NCI-H1436 (cell line): ENCODE results near the gene NAIF1.
A peak's percentile ranks its signal among the peaks of the same experiment; 100 is the strongest.
"Not testable (repeated sequence)": the region's sequence is repeated elsewhere in the genome, so short reads cannot be mapped to it uniquely, and the experiment has no call there.

Source experiments
- DNase-seq: peaks from one replicate; lab custom pipeline; 2025; lab: John Stamatoyannopoulos, UW

Gene NAIF1, protein sequence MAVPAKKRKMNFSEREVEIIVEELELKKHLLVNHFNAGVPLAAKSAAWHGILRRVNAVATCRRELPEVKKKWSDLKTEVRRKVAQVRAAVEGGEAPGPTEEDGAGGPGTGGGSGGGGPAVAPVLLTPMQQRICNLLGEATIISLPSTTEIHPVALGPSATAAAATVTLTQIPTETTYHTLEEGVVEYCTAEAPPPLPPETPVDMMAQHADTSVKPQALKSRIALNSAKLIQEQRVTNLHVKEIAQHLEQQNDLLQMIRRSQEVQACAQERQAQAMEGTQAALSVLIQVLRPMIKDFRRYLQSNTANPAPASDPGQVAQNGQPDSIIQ

DNA sequence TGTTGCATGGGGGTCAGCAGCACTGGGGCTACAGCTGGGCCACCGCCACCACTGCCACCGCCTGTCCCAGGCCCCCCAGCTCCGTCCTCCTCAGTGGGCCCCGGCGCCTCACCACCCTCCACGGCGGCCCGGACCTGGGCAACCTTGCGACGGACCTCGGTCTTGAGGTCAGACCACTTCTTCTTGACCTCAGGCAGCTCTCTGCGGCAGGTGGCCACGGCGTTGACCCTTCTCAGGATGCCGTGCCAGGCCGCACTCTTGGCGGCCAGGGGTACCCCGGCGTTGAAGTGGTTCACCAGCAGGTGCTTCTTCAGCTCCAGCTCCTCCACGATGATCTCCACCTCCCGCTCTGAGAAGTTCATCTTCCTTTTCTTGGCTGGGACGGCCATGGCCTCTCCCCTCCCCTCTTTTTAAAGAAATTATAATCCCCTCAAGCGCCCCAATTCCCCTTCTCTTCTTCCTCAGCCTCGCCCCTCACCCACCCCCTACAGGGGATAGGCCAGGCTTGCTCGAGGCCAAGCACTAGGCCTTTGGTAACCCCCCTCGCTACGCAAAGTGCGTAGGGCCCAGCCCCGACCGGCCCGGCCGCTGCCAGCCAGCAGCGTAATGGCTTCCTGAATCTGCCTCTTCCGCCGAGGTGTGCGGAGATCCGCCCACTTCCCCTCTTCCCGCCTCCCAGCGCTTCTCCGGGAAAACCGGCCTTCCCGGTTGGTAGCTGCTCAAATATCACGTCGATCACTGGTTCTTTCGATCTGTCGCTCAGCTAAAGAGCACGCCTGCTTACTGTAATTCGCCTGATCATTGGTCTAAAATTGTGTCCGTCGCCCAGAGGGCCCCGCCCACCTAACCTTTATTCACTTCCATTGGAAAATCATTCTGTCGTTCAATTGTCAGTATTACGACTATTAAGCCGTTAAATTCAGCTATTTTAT is at the start of gene NAIF1:
TSS of gene NAIF1 (minus strand) at position 608 of the 932 bp plus-strand sequence. CDS start at position 389, 219 bp downstream.
- DNase-seq: peak; percentile 99

DNA sequence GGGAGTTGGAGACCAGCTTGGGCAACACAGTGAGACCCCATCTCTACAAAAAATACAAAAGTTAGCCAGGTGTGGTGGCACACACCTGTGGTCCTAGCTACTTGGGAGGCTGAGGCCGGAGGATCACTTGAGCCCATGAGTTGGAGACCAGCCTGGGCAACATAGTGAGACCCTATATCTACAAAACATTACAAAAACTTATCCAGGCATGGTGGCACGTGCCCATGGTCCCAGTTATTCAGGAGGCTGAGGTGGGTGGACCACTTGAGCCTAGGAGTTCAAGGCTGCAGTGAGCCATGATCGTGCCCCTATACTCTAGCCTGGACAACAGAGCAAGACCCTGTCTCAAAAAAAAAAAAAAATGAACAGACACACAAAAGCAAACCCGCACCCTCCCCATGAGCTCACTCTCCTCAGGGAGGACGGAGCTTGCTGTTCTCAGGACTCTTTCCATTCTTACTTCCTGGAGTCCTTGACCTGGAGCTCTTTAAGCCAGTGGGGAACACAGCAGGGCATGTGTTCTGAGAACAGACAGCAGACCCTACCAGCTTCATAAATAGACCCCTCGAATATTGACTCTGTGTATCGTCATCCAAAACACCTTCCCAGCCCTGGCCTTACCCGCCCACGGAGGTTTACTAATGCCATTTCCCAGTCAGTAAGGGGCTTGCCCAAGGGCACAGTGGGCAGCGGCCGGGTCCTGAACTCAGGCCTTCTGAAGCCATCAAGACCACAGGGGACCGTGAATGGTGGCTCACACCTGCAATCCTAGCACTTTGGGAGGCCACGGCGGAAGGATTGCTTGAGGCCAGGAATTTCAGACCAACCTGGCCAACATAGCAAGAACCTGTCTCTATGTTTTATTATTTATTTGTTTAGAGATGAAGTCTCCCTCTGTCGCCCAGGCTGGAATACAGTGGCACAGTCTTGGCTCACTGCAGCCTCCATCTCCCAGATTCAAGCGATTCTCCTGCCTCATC is 49.3 kb upstream of the NAIF1 start:
- no peak for DNase-seq

DNA sequence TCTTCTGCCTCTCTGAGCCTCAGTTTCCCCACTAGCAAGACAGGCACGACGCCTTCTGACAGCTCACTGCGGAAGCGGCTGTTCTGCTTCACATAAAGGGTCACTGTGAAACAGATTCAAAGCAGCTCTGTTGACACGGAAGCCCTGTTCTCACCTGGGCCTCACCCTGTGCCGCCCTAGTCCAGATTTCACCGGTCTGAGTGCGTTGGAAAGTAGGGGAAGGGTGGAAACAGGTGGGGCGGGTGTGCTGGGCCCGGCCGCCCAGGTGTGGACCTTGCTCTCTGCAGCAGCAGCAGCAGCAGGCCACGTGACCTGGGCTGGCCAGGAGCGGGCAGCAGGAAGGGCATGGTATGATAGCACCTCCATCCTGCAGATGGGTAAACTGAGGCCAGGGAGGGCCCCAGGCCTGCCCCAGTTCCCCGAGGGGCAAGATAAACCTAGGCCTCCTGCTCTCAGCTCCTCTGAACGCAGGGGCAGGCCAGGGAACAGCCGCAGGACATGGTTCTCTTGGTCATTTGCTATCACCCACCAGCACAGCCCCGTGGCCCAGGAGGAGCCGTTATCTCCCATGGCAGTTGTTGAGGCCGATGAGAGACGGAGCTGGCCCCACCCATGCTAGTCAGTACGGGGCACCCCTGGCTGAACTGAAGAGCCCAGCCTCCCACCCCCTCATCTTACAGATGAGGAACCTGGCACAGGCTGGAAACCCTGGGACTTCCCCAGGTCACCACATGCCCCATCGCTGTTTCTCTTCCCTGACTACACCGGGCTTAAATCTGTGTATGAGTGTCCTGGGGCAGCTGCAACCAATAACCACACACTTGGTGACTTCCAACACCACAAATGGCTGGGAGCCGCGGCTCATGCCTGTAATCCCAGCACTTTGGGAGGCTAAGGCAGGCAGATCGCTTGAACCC is 48.3 kb upstream of the NAIF1 start:
- no peak for DNase-seq

- DNase-seq: no peak
These were observed 47.4 kb upstream of the NAIF1 start for GRCh38 chr9:128114326-128115186.

DNA sequence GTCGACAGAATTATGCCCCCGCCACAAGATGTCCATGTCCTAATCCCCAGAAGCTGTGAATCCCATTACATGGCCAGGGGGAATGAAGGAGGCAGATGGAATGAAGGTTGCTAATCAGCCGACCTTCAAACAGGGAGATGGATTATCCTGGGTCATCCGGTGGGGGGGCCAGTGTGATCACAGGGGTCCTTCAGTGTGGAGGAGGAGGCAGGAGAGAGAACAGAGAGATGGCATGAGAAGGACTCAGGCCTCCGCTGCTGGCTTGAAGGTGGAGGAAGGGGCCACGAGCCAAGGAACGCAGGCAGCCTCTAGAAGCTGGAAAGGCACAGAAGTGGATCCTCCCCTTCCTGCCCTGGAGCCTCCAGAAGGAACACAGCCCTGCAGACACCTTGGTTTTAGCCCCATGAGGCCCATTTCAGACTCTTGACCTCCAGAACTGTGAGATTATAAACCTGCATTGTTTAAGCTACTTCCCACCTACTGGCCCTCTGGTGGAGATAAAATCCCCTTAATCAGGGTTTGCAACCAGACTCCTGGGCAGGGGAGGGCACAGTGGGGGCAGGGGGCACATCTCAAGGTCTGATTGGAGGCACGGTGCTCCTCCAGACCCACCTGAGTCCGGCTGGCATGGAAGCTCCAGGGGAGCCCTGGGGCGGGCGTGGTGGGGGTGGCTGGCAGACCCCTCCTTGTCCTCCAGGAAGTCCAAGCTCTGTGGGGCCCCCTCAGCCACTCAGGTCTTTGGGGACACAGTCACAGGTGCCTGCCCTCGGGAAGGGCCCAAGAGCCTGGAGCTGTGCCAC is 46.6 kb upstream of the NAIF1 start:
- no peak for DNase-seq

GRCh38 chr9:128111726-128112125 is 44.6 kb upstream of the NAIF1 start:
- DNase-seq: not testable (repeated sequence)

- no peak for DNase-seq
These were observed 42.1 kb upstream of the NAIF1 start for GRCh38 chr9:128109050-128109709.

GRCh38 chr9:128108269-128109049 is 41.3 kb upstream of the NAIF1 start:
- DNase-seq: no peak

DNA sequence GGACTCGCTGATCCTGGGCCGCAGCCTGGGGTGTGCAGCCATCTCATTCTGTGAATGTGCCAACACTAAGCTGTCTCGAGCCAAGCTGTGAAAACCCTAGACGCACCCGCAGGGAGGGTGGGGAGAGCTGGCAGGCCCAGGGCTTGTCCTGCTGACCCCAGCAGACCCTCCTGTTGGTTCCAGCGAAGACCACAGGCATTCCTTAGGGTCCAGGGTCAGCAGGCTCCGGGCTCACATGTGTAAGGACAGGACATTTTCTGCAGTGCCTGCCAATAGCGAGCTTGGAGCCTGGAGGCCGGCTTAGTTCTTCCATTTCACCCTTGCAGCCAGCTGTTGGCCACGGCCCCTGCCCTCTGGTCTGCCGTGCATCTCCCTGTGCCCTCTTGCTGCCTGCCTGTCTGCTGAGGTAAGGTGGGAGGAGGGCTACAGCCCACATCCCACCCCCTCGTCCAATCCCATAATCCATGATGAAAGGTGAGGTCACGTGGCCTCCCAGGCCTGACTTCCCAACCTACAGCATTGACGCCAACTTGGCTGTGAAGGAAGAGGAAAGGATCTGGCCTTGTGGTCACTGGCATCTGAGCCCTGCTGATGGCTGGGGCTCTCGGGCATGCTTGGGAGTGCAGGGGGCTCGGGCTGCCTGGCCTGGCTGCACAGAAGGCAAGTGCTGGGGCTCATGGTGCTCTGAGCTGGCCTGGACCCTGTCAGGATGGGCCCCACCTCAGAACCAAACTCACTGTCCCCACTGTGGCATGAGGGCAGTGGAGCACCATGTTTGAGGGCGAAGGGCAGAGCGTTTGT is 40.5 kb upstream of the NAIF1 start:
- DNase-seq: no peak

DNA sequence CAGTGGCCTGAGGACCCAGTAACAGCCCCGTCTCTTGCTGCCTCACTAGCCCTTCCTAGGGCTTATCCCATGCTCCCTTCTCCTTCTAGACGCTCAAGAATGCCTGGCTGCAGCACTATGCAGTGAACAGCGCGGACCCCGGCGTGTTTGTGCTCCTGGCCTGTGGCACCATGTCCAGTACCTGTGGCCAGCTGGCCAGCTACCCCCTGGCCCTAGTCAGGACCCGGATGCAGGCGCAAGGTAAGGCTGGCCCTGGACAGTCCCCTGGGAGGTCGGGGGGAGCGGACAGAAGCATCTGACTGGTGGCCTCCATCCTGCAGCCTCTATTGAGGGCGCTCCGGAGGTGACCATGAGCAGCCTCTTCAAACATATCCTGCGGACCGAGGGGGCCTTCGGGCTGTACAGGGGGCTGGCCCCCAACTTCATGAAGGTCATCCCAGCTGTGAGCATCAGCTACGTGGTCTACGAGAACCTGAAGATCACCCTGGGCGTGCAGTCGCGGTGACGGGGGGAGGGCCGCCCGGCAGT is 39.9 kb upstream of the NAIF1 start:
- DNase-seq: no peak

GRCh38 chr9:128106181-128106939 is 39.2 kb upstream of the NAIF1 start:
- no peak for DNase-seq

DNA sequence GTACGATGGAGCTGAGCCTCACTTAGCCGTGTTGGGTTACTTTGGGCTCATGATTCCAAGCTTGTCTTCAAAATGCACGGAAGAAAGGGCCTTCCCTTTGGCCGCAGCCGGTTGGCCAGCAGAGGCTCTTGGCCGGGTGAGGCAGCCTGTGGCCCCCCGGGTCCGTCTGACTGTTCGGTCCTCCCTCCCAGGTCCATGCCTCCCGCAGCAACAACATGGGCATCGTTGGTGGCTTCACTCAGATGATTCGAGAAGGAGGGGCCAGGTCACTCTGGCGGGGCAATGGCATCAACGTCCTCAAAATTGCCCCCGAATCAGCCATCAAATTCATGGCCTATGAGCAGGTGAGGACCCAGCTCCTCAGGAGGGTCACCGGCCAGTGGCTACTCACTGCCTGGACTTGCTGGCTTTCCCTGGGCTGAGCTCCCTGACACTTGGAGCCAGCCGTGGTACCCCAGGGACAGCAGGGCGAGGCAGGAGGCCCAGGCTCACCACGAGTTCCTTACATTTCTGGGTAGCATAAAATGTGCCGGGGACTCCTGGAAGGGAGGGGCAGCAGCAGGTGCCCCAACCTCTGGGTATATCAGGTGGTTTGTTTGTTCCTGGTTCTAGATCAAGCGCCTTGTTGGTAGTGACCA is 38.5 kb upstream of the NAIF1 start:
- no peak for DNase-seq

- DNase-seq: no peak
These were observed 37.1 kb upstream of the NAIF1 start for GRCh38 chr9:128104171-128104618.

DNA sequence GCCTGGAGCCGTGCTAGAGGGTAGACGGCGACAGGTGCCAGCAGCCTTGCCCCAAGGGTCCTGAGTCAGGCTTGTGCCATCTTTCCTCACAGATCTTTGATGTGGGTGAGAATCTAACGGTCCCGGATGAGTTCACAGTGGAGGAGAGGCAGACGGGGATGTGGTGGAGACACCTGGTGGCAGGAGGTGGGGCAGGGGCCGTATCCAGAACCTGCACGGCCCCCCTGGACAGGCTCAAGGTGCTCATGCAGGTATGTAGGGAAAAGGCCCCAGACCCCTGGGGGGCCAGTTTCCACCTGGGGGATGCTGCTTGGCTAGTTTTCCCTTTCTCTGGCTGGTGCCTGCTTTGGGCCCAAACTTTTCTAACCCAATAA is 36.5 kb upstream of the NAIF1 start:
- no peak for DNase-seq
